Right lung (tissue), 5 donors: ENCODE measurements around the gene HS3ST5. TPM values are rescaled to one million over a fixed set of nuclear protein-coding genes. Genes with fewer than 3 reads are reported as not detected.
A peak's percentile ranks its signal among the peaks of the same experiment; 100 is the strongest.
"Not testable (repeated sequence)": the region's sequence is repeated elsewhere in the genome, so short reads cannot be mapped to it uniquely, and the experiment has no call there.

Source experiments
- DNase-seq, 2 donors: peaks; one replicate each; pipeline ENCODE4 v3.0.0-alpha.2; 2013
- polyA plus RNA-seq, 5 donors: library from polyadenylated mRNA; unstranded; fragments of 120-200 nt; gene quantifications; one replicate each; pipeline versions ENCODE4 v1.2.1 to v1.2.3, GENCODE V29; 2013; ENCODE audit warnings: inconsistent platforms in 1 of 5, low replicate concordance in 1 of 5; ENCODE audit not compliant: insufficient read length in 5 of 5, insufficient read depth in 1 of 5

Gene HS3ST5
- polyA plus RNA-seq, 5 donors, result 0.10 to 0.28 (median 0.26) TPM

DNA sequence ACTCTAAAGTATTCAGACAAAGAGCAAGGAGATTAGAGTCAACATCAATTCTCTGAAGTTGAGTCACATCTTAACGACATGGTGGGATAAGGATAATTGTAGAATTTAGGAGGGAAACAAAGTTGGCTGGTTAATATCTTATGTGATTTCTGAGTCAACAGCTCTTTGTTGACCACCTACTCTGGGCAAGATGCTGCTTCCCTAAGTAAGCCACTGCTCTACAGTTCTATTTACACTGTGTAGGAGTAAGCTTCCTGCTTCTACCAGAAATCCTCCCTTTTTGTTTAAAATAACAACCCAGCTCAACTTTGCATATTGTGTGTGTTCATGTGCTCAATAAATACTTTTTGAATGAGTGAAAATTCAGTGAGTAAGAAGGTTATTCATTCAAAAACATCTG lies 3.1 kb downstream of the HS3ST5 start:
- no peak for DNase-seq

DNA sequence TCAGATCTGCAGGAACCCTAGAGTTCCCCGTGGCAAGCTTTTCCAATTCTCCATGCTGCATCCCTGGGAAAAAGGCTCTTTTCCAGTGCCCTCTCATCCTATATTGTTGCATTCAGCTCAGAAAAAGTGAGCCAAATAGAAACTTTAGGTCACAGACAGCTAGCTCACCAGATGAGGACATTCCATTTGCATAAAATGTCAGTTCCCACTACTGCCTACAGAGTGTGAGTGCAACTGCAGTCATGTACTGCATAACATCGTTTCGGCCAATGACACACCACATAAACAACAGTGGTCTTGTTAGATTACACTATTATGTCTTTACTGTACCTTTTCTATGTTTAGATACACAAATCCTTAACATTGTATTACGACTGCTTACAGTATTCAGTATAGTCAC lies 8.6 kb downstream of the HS3ST5 start:
- DNase-seq, result no peak

DNA sequence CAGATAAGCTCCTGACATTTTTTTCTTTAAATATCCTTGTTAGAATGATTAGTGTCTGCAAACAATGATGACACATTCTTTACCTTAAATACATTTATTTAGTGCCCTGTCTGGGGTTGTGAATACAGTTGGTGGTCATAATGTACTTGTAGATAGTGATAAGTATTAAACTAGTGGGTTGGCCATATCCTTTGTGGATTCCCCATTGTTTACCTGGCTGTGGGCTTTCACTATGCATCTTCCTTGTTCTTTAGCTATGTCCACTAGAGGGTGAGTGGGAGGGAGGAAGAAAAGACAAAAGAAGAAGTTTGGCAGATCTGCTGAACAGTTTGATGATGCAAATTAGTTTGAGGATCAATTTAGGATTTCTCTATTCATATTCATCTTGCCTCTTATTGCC lies 15.7 kb downstream of the HS3ST5 start:
- no peak for DNase-seq

DNA sequence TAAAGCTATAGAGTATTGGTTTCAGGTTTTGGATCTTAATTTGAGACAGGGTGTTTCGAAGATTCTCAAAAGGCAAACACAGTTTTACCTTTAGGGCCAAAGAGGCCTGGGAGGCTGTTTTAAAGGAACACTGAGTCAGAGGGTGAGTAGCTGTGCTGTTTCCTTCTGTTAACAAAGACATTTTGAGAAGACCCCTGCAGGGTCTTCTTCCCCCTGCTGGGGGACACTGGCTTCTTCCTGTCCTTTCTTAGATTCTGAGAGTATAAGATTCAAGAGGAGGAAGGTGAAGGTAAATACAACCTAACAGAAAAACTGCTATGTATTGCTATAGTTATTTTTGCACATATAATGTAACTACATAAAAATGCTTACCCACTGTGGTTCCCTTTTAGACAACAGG lies 19.0 kb downstream of the HS3ST5 start:
- DNase-seq, result no peak

DNA sequence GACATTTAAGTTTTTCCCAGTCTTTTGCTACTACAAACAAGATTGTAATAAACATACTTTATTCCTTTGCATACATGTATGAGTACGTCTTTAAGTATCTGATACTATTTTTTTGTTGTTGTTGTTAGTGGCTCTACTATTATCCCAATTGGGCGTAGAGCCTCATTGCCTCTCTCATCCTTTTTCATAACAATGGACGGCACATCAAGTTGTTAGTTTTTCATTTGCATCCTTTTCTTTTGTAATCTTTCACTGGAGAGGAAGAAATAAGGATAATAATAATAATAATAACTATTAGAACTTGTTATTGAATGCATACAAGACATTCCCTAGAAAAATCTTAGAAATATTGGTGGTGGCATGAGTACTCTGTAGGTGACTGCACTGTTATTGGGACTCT lies 23.1 kb downstream of the HS3ST5 start:
- no peak for DNase-seq

DNA sequence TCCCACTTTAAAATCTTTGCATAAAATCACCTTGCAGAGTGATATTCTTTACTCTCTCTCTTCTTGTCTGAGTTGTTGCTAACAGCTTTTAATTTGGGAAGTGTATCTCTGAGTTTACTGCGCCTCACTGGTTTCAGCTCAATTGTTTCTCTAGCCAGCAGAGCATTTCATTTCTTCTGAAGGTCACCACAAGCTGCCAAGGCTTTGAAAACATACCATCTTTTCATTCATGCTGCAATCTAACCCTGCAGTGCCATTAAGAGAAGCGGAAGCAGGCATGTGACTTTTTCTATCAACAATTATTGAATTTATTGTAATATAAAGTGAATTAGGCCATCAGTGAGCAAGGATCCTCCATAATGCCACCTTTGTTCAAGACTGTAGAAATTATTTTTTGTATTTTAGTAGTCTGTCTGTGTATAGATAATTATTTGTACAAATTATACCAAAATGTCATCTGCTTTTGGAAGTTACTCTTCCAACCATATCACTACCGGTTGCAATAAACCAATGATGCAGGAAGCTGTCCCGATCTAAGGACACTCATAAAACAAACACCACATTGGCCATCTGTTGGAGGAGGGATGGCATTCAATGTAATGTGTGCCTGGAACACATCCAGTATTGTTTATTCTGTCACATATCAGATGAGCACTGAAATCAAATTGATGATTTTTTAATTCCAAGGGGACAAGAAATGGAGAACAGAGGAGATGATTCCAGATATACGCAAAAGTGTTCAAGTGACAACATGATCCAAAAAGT lies 26.8 kb downstream of the HS3ST5 start:
- no peak for DNase-seq

DNA sequence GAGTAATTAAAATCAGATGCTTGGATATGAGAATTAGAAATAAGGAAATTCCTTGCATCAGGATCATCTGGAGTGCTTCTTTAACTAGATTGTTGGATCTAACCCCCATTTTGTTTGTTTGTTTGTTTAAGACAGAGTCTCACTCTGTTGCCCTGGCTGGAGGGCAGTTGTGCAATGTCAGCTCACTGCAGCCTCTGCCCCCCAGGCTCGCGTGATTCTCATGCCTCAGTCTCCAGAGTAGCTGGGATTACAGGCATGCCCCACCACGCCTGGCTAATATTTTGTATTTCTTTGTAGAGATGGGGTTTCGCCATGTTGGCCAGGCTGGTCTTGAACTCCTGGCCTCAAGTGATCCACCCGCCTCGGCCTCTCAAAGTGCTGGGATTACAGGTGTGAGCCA lies 29.0 kb downstream of the HS3ST5 start:
- DNase-seq, result not testable (repeated sequence)

DNA sequence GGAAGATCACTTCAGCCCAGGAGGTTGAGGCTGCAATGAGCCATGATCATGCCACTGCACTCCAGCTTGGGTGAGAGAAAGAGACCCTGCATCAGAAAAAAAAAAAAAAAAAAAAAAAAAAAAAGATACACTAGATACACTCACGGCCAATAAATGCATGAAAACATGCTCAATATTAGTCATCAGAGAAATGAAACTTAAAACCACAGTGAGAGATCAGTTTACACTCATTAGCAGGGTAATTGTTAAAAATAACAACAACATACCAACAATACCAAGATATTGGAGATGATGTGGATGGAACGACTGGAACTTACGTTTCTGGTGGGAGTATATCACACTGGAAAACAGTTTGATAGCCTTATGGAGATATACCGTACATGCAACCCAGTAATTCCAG lies 29.9 kb downstream of the HS3ST5 start:
- no peak for DNase-seq

DNA sequence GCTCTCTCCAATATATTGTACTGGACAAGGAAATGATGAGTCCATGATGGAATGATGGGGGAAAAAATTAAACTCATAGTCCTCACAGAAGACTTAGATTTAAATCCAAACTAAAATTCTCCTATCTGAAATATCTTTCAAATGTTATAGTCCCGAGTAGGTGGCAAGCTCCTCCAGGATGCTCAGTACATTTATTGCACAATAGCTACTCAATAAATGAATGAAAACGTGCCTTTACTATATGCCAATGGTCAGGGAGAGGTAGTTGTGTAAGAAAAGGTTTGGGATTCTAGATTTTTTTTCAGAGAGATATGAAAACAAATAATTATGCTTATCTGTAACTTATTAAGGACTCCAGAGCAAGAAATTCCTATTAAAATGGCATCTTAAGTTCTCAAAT lies 32.8 kb downstream of the HS3ST5 start:
- no peak for DNase-seq

DNA sequence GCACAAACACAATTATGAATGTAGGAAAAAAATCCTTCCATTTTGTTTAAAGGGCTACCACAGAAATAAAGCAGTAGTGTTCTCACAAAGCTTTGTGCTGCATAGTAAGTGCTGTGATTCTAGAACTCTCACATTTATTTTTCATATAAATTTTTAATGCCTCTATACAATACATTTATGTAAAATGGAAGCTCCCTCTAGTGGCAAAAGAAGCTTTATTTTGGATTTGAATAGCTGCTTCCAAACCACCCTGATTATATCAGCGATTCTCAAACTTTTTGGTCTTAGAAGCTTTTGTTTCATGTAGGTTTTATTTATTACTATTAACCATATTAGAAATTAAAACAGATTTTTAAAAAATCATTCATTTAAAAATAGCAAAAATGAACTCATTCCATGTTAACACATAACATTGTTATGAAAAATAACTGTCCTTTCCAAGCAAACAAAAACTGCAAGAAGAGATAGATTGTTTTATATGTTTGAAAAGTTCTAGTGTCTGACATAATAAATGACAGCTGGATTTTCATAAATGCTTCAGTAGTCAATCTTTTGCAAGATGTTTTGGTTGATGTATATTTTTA lies 38.4 kb downstream of the HS3ST5 start:
- DNase-seq, result peak in 1 of 2 donors; percentile 2

DNA sequence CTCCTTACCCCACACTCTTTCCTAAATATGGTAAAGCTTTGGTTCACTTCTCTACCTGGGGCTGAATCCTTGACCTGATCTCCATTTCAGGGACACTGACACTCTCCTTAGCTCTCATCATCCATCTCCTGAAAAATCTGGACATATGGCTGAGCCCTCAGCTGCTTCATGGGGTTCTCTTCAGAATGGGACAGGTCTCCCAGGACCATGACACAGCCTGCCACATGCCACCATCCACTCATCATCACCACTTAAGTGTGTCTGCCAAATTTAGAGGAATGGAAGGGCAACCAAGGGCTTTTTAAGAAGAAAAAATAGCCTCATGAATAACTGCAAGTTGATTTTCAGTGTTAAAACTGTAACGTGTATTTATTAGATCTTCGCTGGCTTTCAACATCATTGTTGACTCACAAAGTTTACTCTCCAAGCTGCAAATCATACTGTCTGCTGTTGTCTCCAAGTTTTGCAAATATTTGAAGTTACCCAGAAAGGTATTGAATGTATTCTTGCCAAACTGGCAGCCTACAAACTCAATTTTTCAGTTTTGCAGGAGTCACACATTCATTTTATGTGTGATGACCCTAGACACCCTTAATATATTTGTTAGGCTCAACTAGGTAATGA lies 41.1 kb downstream of the HS3ST5 start:
- no peak for DNase-seq

DNA sequence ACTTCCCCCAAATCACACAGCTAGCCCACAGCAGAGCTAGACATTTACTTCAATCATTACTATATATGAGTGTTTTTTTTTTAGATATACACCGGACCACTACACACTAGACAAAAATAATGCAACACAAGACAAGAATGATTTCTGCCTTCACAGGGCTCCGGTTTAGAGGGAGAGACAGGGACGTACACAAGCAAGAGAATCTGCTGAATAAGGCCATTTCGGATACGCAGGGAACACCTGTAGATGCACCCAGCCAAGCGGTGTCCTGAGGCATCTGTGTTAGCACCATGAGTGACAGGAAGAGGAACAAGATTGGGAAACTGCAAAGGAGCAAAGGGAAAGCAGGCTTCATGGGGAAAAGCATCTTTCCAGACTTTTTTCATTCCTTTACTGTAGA lies 45.7 kb downstream of the HS3ST5 start:
- no peak for DNase-seq

DNA sequence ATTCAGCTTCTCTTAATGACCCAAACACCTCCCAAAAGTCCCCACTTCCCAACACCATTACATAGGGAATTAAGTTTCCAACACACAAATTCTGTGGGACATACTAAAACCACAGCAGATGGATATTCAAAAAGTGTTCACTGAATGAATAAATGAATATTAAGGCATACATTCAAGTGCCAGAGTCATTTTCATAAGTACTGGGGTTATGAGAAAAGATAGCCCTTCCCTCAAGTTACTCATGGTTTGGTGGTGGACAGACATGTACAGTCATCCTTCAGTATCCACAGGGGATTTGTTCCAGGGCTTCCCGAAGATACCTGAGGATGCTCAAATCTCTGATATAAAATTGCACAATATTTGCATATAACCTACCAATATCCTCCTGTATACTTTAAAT lies 50.4 kb downstream of the HS3ST5 start:
- DNase-seq, result no peak

DNA sequence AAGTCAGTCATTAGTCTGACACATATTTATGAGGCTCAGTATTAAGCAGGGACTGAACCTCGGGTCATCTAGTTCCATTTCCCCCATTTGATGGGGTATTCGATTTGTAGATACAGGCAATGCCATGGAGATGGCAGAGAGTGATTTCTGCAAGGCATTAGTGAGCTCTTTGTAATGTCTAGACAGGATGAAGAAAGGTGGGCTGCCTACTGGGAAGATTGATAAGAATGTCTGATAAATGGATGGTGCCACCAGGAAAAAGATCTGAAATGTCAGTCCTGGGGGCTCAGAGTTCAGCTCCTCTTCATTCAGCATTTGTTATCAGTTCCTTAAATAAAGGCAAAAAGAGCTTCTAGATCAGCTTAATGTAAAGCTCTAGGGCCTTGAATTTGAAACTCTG lies 51.4 kb downstream of the HS3ST5 start:
- no peak for DNase-seq

DNA sequence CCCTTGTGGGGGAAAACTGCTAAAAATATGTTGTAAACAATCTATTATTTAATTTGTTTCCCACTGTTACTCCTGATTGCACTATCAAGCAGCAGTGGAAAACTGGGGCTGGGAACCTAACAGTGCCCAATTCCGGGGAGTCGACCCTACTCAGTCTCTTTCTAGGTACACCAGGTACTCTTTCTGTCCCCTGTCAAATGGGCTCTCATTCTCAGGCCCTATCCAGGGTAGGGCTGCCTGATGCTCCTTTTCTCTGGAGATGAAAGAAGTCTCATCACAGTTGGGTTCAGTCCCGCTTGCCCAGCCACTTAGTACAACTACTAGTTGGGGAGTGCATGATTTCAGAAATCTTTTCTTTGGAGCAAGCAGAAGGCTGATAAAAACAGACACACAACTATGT lies 52.0 kb downstream of the HS3ST5 start:
- no peak for DNase-seq

DNA sequence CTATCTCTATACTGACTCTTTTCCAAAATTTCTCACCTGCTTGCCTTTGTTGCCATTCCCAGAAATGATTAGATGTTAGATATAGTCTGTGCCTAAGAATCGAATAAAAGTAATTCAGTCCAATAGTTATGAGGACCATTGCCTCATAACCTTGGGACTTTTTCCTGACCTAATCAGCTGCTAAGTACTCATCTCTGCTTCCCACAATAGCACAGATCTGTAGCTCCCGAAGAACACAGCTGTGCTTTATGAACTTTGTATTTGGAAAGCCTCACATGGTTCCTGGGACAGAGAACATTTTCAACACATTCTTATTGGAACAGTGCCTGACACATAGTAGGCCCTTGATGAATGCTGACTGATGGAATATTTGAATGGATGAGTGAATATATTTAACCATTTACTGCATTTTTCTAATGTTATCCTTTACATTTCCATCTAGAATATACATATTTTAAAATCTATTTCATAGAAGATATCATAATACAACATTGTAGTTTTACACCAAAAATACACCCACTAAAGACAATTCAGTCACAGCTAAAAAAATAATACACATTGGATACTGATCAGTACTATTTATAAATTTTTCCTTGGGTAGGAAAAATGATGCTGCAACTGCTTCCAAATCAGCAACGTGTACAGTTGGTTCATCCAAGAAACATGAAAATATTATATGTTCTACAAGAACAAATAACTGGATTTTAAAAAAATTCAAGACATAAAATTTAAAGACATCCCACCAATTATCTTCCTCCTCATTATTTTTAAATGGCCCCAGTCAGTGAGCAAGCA lies 53.9 kb downstream of the HS3ST5 start:
- DNase-seq, result no peak

DNA sequence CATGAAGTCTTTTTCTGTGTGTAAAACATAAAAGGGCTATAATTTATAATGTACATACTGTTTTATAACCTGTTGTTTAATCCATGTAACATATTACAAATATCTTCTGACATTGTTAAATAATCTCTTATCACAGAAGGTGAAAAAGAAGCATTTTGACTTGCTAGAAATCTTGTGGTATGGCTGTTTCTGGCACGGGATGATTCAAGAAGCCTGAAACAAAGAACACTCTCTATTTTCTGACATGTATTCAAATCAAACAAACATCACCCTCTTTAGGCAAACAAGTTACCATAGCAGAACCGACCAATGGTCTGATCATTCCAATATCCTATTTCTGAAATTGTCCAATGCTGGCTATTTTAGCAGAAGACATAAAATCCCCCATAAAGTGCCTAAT lies 55.4 kb downstream of the HS3ST5 start:
- no peak for DNase-seq

DNA sequence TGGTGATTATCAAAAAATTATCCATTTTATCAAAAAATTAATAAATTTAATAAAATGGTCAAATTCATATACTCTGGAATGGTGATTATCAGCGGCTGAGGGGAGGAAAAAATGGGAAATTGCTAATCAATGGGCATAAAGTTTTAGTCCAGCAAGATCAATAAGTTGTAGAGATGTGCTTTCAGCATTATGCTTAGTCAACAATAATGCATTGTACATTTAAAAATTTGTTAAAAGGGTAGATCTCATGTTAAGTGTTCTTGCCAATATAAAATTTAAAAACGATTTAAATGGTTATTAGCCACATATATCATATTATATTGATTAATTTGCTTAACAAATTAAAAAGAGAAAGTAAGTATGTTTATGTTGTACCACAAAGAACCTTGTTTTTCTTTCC lies 56.6 kb downstream of the HS3ST5 start:
- no peak for DNase-seq

DNA sequence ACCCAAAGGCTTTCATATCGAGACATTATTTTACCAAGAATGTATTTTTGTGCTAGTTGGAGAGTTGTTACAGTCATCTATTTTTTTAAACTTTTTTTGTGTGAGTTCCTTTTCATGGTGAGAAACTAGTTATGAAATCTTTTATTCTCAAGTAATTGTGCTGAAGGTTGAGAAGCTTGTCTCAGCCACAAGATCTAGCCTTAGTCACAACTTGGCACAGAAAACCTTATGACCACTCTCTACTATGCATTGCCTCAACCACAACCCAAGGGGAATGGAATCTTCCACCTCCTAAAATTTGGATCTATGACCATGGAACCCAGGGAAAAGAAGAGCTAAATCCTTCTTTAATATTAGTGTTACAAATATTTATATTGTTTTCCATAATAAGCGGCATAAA lies 58.5 kb downstream of the HS3ST5 start:
- no peak for DNase-seq

DNA sequence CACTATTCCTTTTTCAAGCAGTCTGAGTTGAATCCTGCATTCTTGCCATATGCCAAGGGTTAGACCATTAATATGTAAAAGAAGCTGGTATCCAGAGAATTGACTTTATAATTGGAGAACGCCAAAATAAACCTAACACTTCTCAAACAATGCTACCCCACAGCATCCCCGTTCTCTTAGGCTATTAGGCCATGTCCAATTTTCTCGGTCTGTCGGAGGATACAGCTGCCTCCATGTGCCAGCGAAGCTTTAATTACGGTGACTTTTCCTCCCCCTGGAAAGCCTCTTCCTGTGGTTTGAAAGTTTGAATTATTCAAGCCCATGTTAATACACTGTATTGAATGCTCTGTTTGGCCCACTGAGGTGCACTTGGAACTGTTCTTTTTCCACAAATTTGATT lies 60.5 kb downstream of the HS3ST5 start:
- no peak for DNase-seq

DNA sequence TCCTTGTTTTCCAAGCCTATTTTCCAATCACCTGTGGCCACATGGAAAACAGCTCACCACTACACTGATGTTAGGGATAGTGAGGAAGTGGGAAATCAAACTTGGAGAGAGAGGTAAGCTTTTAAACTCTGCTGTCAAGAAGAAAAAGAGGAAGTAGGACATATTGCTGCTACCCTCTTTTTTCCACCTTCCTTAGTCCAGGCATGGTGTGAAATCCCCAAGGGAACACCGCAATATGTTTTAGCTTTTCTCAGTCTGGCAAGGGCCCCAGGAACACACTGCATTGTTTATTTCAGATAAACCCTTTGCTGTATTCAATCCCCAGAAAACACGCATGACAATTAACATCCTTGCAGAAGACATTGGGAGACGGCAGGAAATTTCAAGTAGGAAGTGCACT lies 61.3 kb downstream of the HS3ST5 start:
- no peak for DNase-seq

DNA sequence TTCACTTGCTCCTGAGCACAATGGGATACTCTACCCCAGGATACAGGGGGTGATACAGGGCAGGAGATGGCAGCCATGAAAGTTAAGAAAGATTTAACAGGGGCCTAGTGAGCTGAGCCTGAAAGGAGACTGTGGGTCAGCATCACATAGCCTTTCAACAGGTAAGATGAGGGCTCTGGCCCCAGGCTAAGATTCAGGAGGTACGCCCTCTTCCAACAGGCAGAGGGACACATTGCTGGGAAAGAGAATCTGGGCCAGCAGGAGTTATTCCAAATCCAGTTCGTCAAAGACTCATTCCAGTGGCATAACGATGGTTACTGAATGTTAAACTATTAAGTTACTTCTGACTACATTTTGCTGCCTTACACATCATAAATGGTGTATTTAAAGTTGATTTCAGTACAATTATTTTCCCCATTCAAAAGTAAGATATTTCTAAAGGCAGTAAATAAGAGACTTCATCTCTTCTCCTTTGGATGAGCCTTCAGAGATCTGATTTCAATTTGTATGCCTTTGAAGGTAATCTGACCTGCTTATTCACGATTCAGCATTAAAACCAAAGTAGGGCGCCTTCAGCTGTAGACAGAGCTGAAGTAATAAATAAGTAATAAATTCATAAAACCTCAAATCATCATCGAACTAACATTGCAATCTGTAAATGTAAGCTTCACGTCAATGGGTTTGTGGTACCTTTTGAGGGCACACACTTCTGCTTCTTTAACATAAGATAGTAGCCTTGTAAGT lies 62.4 kb downstream of the HS3ST5 start:
- no peak for DNase-seq
